ENCODE measurements around the gene MALRD1.

The MALRD1 gene

GRCh38 chr10:19097151-19097550 lies 48.5 kb downstream of the MALRD1 start:
- ChIA-PET POLR2A (no interaction called here), CTCF (no interaction called here)
- Histone ChIP-seq H3K27ac (ENCODE audit: insufficient read depth in 1 of 2, low read depth in 1 of 2, low read length in 2 of 2, poor library complexity in 1 of 2, severe bottlenecking in 2 of 2) (no peak overlapping the region), H3K27me3 (replicated peaks in 2 of 5; ENCODE audit: control insufficient read depth in 4 of 5, insufficient read depth in 5 of 5, low read length in 4 of 5) (no peaks in the 10 kb centered on the region), H3K4me1 (ENCODE audit: control extremely low read depth in 1 of 4, control insufficient read depth in 4 of 4, insufficient read depth in 4 of 4, low read length in 3 of 4) (no peaks in the 10 kb centered on the region), H3K4me3 (ENCODE audit: control insufficient read depth in 1 of 7, extremely low read depth in 1 of 7, insufficient read depth in 4 of 7, low read depth in 2 of 7, low read length in 6 of 7) (no peak overlapping the region), H3K9me3 (ENCODE audit: control extremely low read depth in 1 of 5, control insufficient read depth in 4 of 5, insufficient read depth in 2 of 5, low read depth in 1 of 5, low read length in 4 of 5) (no peaks in the 10 kb centered on the region), H3K36me3 (ENCODE audit: control insufficient read depth in 4 of 4, insufficient read depth in 4 of 4, low read length in 3 of 4) (no peaks in the 10 kb centered on the region)
- DNase-seq: no peak
- 100% methylated on average over 1 of the region's 3 CpGs for WGBS (ENCODE audit: insufficient coverage)

DNA sequence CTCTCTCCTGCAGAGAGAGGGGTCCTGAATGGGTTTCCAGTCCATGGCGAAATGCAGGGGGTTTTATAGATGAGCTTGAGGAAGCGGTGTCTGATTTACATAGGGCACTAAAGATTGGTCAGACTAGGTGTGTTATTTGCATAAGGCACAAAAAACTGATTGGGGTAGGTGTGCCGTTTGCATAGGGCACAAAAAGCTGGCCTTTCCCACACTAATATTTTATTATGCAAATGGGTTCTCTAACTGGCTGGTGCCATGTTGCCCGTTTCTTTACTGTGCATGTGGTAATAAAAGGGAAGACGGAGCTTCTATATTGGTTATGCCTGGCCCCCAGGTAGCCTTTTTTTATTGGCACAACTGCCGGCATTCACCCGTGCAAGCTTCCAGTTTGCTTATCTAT lies 50.2 kb downstream of the MALRD1 start:
- Histone ChIP-seq H3K36me3 (ENCODE audit: control insufficient read depth in 4 of 4, insufficient read depth in 4 of 4, low read length in 3 of 4) (no peaks in the 10 kb centered on the region), H3K4me3 (ENCODE audit: control insufficient read depth in 1 of 7, extremely low read depth in 1 of 7, insufficient read depth in 4 of 7, low read depth in 2 of 7, low read length in 6 of 7) (no peak overlapping the region), H3K4me1 (ENCODE audit: control extremely low read depth in 1 of 4, control insufficient read depth in 4 of 4, insufficient read depth in 4 of 4, low read length in 3 of 4) (no peaks in the 10 kb centered on the region), H3K27me3 (replicated peaks in 2 of 5; ENCODE audit: control insufficient read depth in 4 of 5, insufficient read depth in 5 of 5, low read length in 4 of 5) (no peaks in the 10 kb centered on the region), H3K9me3 (ENCODE audit: control extremely low read depth in 1 of 5, control insufficient read depth in 4 of 5, insufficient read depth in 2 of 5, low read depth in 1 of 5, low read length in 4 of 5) (no peaks in the 10 kb centered on the region), H3K27ac (ENCODE audit: insufficient read depth in 1 of 2, low read depth in 1 of 2, low read length in 2 of 2, poor library complexity in 1 of 2, severe bottlenecking in 2 of 2) (no peak overlapping the region)
- ChIA-PET POLR2A (no interaction called here), CTCF (no interaction called here)
- no peak for DNase-seq
- 94% methylated on average over 4 of the region's 7 CpGs for WGBS (ENCODE audit: insufficient coverage)

DNA sequence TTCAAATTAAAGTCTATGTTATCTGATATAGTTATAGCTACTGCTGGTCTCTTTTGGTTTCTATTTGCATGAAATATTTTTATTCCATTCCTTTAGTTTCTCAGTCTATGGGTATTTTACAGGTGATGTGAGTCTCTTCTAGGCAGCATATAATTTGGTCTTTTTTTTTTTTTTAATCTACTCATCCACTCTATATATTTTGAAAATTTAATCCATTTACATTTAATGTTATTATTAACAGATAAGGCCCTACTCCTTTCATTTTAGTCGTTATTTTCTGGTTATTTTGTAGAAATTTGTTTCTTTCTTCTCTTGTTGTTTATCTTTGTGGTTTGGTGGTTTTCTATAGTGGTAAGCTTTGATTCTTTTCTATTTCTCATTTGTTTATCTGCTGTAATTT lies 58.8 kb downstream of the MALRD1 start:
- CTCF ChIA-PET: no interaction called here
- H3K27ac ChIP-seq (ENCODE audit: insufficient read depth in 1 of 2, low read depth in 1 of 2, low read length in 2 of 2, poor library complexity in 1 of 2, severe bottlenecking in 2 of 2): no peak overlapping the region
- H3K4me1 ChIP-seq (ENCODE audit: control extremely low read depth in 1 of 4, control insufficient read depth in 4 of 4, insufficient read depth in 4 of 4, low read length in 3 of 4): no peaks in the 10 kb centered on the region
- H3K4me3 ChIP-seq (ENCODE audit: control insufficient read depth in 1 of 7, extremely low read depth in 1 of 7, insufficient read depth in 4 of 7, low read depth in 2 of 7, low read length in 6 of 7): no peak overlapping the region
- H3K36me3 ChIP-seq (ENCODE audit: control insufficient read depth in 4 of 4, insufficient read depth in 4 of 4, low read length in 3 of 4): no peaks in the 10 kb centered on the region
- no CpG with 5 or more reads among the region's 1 CpG for WGBS (ENCODE audit: insufficient coverage)
- H3K9me3 ChIP-seq (ENCODE audit: control extremely low read depth in 1 of 5, control insufficient read depth in 4 of 5, insufficient read depth in 2 of 5, low read depth in 1 of 5, low read length in 4 of 5): peaks cover 0 to 10% (median 3%) of the 10 kb centered on the region in 5 experiments
- POLR2A ChIA-PET: no interaction called here
- no peaks in the 10 kb centered on the region for H3K27me3 ChIP-seq (replicated peaks in 2 of 5; ENCODE audit: control insufficient read depth in 4 of 5, insufficient read depth in 5 of 5, low read length in 4 of 5)
- no peak for DNase-seq

DNA sequence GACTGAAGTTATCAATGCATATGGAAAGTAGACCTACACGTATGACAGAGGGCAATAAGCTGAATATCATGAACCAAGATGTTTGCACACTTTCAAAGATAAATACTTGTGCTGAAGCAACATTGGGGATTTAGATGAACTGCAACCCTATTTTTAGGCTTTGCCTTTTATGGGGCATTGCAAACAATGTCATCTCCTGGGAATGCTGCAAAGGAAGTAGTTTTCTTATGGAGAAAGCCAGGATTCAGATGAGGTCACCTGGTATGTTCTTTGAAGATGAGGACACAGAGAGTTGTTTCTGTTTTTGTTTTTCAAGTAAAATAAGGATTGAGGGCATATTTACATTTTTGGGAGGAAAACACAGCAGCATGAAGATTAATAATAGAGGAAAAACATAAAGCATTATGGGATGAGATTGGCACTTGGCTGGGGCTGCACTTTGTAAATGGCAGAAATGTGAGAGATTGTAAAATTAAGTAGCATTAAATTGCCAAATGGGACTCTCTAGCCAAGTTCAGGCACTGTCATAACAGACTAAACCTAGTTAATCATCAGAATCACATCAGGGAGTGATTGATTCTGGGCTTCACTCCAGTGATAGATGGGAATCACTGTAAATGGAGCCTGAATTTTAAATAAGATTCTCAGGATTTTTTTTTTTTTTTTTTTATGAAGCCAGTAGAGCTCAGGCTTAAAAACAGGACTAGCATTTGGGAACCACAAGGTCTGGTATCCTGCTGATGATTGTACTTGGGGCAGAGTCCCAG lies 63.1 kb downstream of the MALRD1 start:
- Histone ChIP-seq H3K27me3 (replicated peaks in 2 of 5; ENCODE audit: control insufficient read depth in 4 of 5, insufficient read depth in 5 of 5, low read length in 4 of 5) (no peaks in the 10 kb centered on the region), H3K4me3 (ENCODE audit: control insufficient read depth in 1 of 7, extremely low read depth in 1 of 7, insufficient read depth in 4 of 7, low read depth in 2 of 7, low read length in 6 of 7) (no peak overlapping the region), H3K27ac (ENCODE audit: insufficient read depth in 1 of 2, low read depth in 1 of 2, low read length in 2 of 2, poor library complexity in 1 of 2, severe bottlenecking in 2 of 2) (no peak overlapping the region), H3K4me1 (ENCODE audit: control extremely low read depth in 1 of 4, control insufficient read depth in 4 of 4, insufficient read depth in 4 of 4, low read length in 3 of 4) (no peaks in the 10 kb centered on the region), H3K9me3 (ENCODE audit: control extremely low read depth in 1 of 5, control insufficient read depth in 4 of 5, insufficient read depth in 2 of 5, low read depth in 1 of 5, low read length in 4 of 5) (peaks cover 0 to 10% (median 3%) of the 10 kb centered on the region in 5 experiments), H3K36me3 (ENCODE audit: control insufficient read depth in 4 of 4, insufficient read depth in 4 of 4, low read length in 3 of 4) (no peaks in the 10 kb centered on the region)
- no peak for DNase-seq
- ChIA-PET POLR2A (no interaction called here), CTCF (no interaction called here)
- WGBS (ENCODE audit: insufficient coverage): 100% methylated on average over 1 of the region's 1 CpG

GRCh38 chr10:19117438-19117837 lies 68.8 kb downstream of the MALRD1 start:
- no peak overlapping the region for H3K4me3 ChIP-seq (ENCODE audit: control insufficient read depth in 1 of 7, extremely low read depth in 1 of 7, insufficient read depth in 4 of 7, low read depth in 2 of 7, low read length in 6 of 7)
- no peaks in the 10 kb centered on the region for H3K27me3 ChIP-seq (replicated peaks in 2 of 5; ENCODE audit: control insufficient read depth in 4 of 5, insufficient read depth in 5 of 5, low read length in 4 of 5)
- DNase-seq: no peak
- H3K27ac ChIP-seq (ENCODE audit: insufficient read depth in 1 of 2, low read depth in 1 of 2, low read length in 2 of 2, poor library complexity in 1 of 2, severe bottlenecking in 2 of 2): no peak overlapping the region
- ChIA-PET CTCF (interaction anchor here (1.2 kb wide), 1 partner anchor 12 kb away, joined by 3 read pairs; no protein-coding TSS in a partner anchor), POLR2A (no interaction called here)
- H3K36me3 ChIP-seq (ENCODE audit: control insufficient read depth in 4 of 4, insufficient read depth in 4 of 4, low read length in 3 of 4): no peaks in the 10 kb centered on the region
- no CpG with 5 or more reads among the region's 1 CpG for WGBS (ENCODE audit: insufficient coverage)
- peaks cover 0 to 1% (median 0%) of the 10 kb centered on the region in 5 experiments for H3K9me3 ChIP-seq (ENCODE audit: control extremely low read depth in 1 of 5, control insufficient read depth in 4 of 5, insufficient read depth in 2 of 5, low read depth in 1 of 5, low read length in 4 of 5)
- no peaks in the 10 kb centered on the region for H3K4me1 ChIP-seq (ENCODE audit: control extremely low read depth in 1 of 4, control insufficient read depth in 4 of 4, insufficient read depth in 4 of 4, low read length in 3 of 4)

- ChIA-PET CTCF (no interaction called here), POLR2A (no interaction called here)
- DNase-seq: no peak
- Histone ChIP-seq H3K4me3 (ENCODE audit: control insufficient read depth in 1 of 7, extremely low read depth in 1 of 7, insufficient read depth in 4 of 7, low read depth in 2 of 7, low read length in 6 of 7) (no peak overlapping the region), H3K27me3 (replicated peaks in 2 of 5; ENCODE audit: control insufficient read depth in 4 of 5, insufficient read depth in 5 of 5, low read length in 4 of 5) (no peaks in the 10 kb centered on the region), H3K27ac (ENCODE audit: insufficient read depth in 1 of 2, low read depth in 1 of 2, low read length in 2 of 2, poor library complexity in 1 of 2, severe bottlenecking in 2 of 2) (no peak overlapping the region), H3K4me1 (ENCODE audit: control extremely low read depth in 1 of 4, control insufficient read depth in 4 of 4, insufficient read depth in 4 of 4, low read length in 3 of 4) (no peaks in the 10 kb centered on the region), H3K9me3 (ENCODE audit: control extremely low read depth in 1 of 5, control insufficient read depth in 4 of 5, insufficient read depth in 2 of 5, low read depth in 1 of 5, low read length in 4 of 5) (peaks cover 0 to 1% (median 0%) of the 10 kb centered on the region in 5 experiments), H3K36me3 (ENCODE audit: control insufficient read depth in 4 of 4, insufficient read depth in 4 of 4, low read length in 3 of 4) (no peaks in the 10 kb centered on the region)
- WGBS (ENCODE audit: insufficient coverage): 50% methylated on average over 4 of the region's 6 CpGs
These were observed 70.6 kb downstream of the MALRD1 start for GRCh38 chr10:19119191-19119590.

DNA sequence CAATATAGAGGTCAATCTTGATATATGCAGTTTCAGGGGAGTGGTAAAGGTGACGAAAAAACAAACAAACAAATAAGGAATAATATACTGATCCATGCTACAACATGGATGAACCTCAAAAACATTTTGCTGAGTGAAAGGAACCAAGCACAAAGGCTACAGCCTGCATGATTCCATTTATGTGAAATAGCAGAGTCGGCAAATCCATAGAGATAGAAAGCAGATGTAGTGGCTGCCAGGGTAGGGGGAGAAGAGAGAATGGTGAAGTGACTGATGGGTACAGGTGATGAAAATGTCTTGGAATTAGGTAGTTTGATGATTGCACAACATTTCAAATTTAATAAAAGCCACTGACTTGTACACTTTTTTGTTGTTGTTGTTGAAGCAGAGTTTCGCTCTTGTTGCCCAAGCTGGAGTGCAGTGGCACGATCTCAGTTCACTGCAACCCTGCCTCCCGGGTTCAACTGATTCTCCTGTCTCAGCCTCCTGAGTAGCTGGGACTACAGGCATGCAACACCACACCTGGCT lies 71.8 kb downstream of the MALRD1 start:
- no peak overlapping the region for H3K4me3 ChIP-seq (ENCODE audit: control insufficient read depth in 1 of 7, extremely low read depth in 1 of 7, insufficient read depth in 4 of 7, low read depth in 2 of 7, low read length in 6 of 7)
- ChIA-PET POLR2A (no interaction called here), CTCF (no interaction called here)
- WGBS (ENCODE audit: insufficient coverage): 94% methylated on average over 3 of the region's 5 CpGs
- no peak overlapping the region for H3K27ac ChIP-seq (ENCODE audit: insufficient read depth in 1 of 2, low read depth in 1 of 2, low read length in 2 of 2, poor library complexity in 1 of 2, severe bottlenecking in 2 of 2)
- H3K4me1 ChIP-seq (ENCODE audit: control extremely low read depth in 1 of 4, control insufficient read depth in 4 of 4, insufficient read depth in 4 of 4, low read length in 3 of 4): no peaks in the 10 kb centered on the region
- DNase-seq: no peak
- H3K36me3 ChIP-seq (ENCODE audit: control insufficient read depth in 4 of 4, insufficient read depth in 4 of 4, low read length in 3 of 4): no peaks in the 10 kb centered on the region
- H3K9me3 ChIP-seq (ENCODE audit: control extremely low read depth in 1 of 5, control insufficient read depth in 4 of 5, insufficient read depth in 2 of 5, low read depth in 1 of 5, low read length in 4 of 5): peaks cover 0 to 1% (median 0%) of the 10 kb centered on the region in 5 experiments
- H3K27me3 ChIP-seq (replicated peaks in 2 of 5; ENCODE audit: control insufficient read depth in 4 of 5, insufficient read depth in 5 of 5, low read length in 4 of 5): no peaks in the 10 kb centered on the region
